Prostate gland (tissue), 1 donor: ENCODE results near the gene TM4SF18.

ENCODE experiments used
- POLR2A ChIP-seq: fragments of 450-650 bp; IDR thresholded peaks from one replicate; pipeline ENCODE4 v1.6.1; 2016; ENCODE audit warnings: antibody characterized with exemption, mild to moderate bottlenecking
- POLR2AphosphoS5 ChIP-seq: sonication (generic); formaldehyde crosslinking; IDR thresholded peaks from one replicate; pipeline ENCODE4 v1.6.1; 2017; ENCODE audit warnings: antibody characterized with exemption

DNA sequence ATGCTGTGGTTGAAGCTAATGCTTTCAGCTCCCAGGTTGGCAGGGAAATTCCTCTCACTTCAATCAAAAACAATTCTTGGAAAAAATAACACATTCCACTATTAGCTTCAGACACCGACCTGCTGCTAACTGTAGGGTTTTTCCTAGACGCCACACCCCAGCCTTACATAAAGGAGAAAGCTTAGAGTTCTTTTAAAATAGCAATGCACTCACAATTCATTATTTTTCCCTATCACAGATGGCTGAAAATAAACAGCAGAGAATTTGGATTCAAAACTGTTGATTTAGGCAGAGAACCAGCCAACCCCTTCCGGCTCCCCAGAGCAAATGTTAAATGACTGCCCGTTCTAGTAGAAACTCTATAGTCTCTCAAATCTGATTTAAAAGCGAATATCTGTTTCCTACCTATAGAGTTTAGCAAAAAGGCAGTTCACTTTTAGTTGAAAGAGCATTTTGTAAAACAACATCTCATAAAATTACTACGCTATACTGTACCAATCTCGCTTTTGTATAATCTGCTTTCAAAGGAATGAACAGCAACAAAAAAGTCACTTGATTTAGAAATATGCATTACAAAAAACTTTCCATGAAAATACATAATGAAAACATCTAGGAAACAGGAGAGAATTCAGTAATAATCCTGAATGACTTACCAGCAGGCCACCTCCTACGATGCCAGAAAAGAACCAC lies 43.4 kb upstream of the TM4SF18 start:
- TF ChIP-seq POLR2A (no peak), POLR2AphosphoS5 (no peak)
